Hair follicular keratinocyte (primary cell): ENCODE results near the gene CAMK2A. TPM values are rescaled to one million over a fixed set of nuclear protein-coding genes. Genes with fewer than 3 reads are reported as not detected.

Experiments
- total RNA-seq: library from RNA; depleted of rRNA; stranded (reverse); fragments of >200 nt; gene quantifications from 2 replicates; pipeline ENCODE4 v1.2.3, GENCODE V29; 2015

Gene CAMK2A
- under 0.01 and 0.08 TPM in 2 replicates for total RNA-seq

GRCh38 chr5:150289551-150290390, at the start of gene CAMK2A:
TSS of gene CAMK2A (minus strand) at chr5:150289773. CDS start at chr5:150289625, 148 bp downstream.

GRCh38 chr5:150302301-150303069, 12.9 kb upstream of the CAMK2A start, which contains the start of gene ARSI:
TSS of gene ARSI (minus strand) at chr5:150302905. CDS start at chr5:150302373, 532 bp downstream.

GRCh38 chr5:150189728-150190502, 99.7 kb downstream of the CAMK2A start, which contains the start of gene SLC6A7:
TSS of gene SLC6A7 (plus strand) at chr5:150190062. CDS start at chr5:150190328, 266 bp downstream.

Other genes with a start within 250 kb of the CAMK2A start
- gene CSF1R, start 203.2 kb downstream of the CAMK2A start, total RNA-seq = under 0.01 TPM in 1 of 2 replicates, not detected in the other
- 0.23 and 3.3 TPM in 2 replicates for gene PDGFRB, start 133.9 kb downstream of the CAMK2A start, total RNA-seq
- not detected in 2 replicates for gene CDX1, start 123.0 kb downstream of the CAMK2A start, total RNA-seq
- not detected in 2 replicates for gene SLC6A7, start 99.7 kb downstream of the CAMK2A start, total RNA-seq
- gene ARSI, start 13.1 kb upstream of the CAMK2A start, total RNA-seq = 12.7 and 16.7 TPM in 2 replicates
- gene TCOF1, start 67.9 kb upstream of the CAMK2A start, total RNA-seq = 25.9 and 83.3 TPM in 2 replicates
- 14.0 and 20.6 TPM in 2 replicates for gene CD74, start 123.1 kb upstream of the CAMK2A start, total RNA-seq
- 3,840 and 4,708 TPM in 2 replicates for gene RPS14, start 160.0 kb upstream of the CAMK2A start, total RNA-seq
- 52.8 and 73.5 TPM in 2 replicates for gene NDST1, start 218.4 kb upstream of the CAMK2A start, total RNA-seq